Right lobe of liver (tissue), 6 donors: ENCODE data around the gene EML5. TPM values are rescaled to one million over a fixed set of nuclear protein-coding genes. Genes with fewer than 3 reads are reported as not detected.
A peak's percentile ranks its signal among the peaks of the same experiment; 100 is the strongest.

Experiments
- ATAC-seq, 4 donors: fragments of 200-7000 bp; cut with Tn5 transposase; one replicate each; pipeline ENCODE4 v1.9.1; 2020; ENCODE audit warnings: mild to moderate bottlenecking in 4 of 4, moderate library complexity in 4 of 4
- DNase-seq, 3 donors: peaks; one replicate each; pipeline ENCODE4 v3.0.0-alpha.2; 2020
- H3K27ac ChIP-seq, 3 donors: fragments of 200-600 bp; one replicate each; pipeline ENCODE4 v1.8.0; 2022
- H3K27me3 ChIP-seq, 2 donors: fragments of 200-600 bp; one replicate each; pipeline ENCODE4 v1.8.0; 2022
- H3K36me3 ChIP-seq, 4 donors: fragments of 200-600 bp; sonication (generic) in 1 of 4; one replicate each; pipeline versions ENCODE4 v1.5.1 to v1.8.0; 2017 to 2022; ENCODE audit warnings: control low read depth in 1 of 4
- H3K4me1 ChIP-seq, 4 donors: fragments of 200-600 bp; sonication (generic) in 1 of 4; one replicate each; pipeline versions ENCODE4 v1.5.1 to v1.8.0; 2017 to 2022; ENCODE audit warnings: control low read depth in 1 of 4
- H3K4me3 ChIP-seq, 3 donors: fragments of 200-600 bp; one replicate each; pipeline ENCODE4 v1.8.0; 2022
- H3K9me3 ChIP-seq, 4 donors: fragments of 200-600 bp; sonication (generic) in 1 of 4; one replicate each; pipeline versions ENCODE4 v1.5.1 to v1.8.0; 2017 to 2022; ENCODE audit warnings: control low read depth in 1 of 4
- POLR2A ChIP-seq: fragments of 450-650 bp; IDR thresholded peaks from one replicate; pipeline ENCODE4 v1.6.1; 2017; ENCODE audit warnings: antibody characterized with exemption, mild to moderate bottlenecking
- WGBS: methylation state at CpG from one replicate; pipeline ENCODE4 v1.1.6; 2018; ENCODE audit warnings: low coverage, low lambda C conversion rate; ENCODE audit not compliant: insufficient coverage; ENCODE audit errors: missing lambda C conversion rate; 5-methylcytosine and 5-hydroxymethylcytosine counted together
- intact Hi-C, 2 donors: fragments of 100-400 bp; cut with DNase I; formaldehyde crosslinking; loops; one replicate each; pipeline versions ENCODE4 v1.11.2 to v1.14.1; 2022
- total RNA-seq, 6 experiments: library from RNA; depleted of rRNA in 2 of 6; stranded (reverse); fragments of >200 nt in 2 of 6; fragmentation: NEBNext Ultra II Directional in 3 of 6; extraction: Animal tissue kit (Norgen Biotek cat#: 25700) in 3 of 6; gene quantifications; one replicate each; pipeline versions ENCODE4 v1.1.0 to v1.2.4, GENCODE V29; 2016 to 2023
- TF ChIP-seq, protein P1 (sequence below), 4 donors: fragments of 200-600 bp in 3 of 4; fragments of 450-650 bp in 1 of 4; IDR thresholded peaks; one replicate each; pipeline versions ENCODE4 v1.5.1 to v1.8.0; 2016 to 2022; ENCODE audit warnings: antibody characterized with exemption in 4 of 4, mild to moderate bottlenecking in 2 of 4
- donor health status: DM: no; HTN: yes; CAD: no.
- donor health status: DM: no; HTN: no; CAD: no.
- donor health status: DM: no; HTN: no; CAD: no.
- donor health status: DM: no; HTN: yes; CAD: no.
- donor health status: DM: no; HTN: yes; CAD: no.

The EML5 gene
- total RNA-seq, 6 experiments from 2014 or later = 0.07 to 1.7 (median 0.24) TPM

- peaks cover 0 to 88% (median 30%) of the 10 kb centered on the region in 4 donors for H3K36me3 ChIP-seq
- no peak overlapping the region for H3K4me3 ChIP-seq
- no peaks in the 10 kb centered on the region for H3K27me3 ChIP-seq
- no peak overlapping the region for H3K27ac ChIP-seq
- ATAC-seq (no peak), DNase-seq (no peak)
- intact Hi-C loops = no loop called here
- whole genome bisulfite sequencing = 80% methylated on average over 8 of the region's 10 CpGs
- H3K4me1 ChIP-seq = no peaks in the 10 kb centered on the region
- no peaks in the 10 kb centered on the region for H3K9me3 ChIP-seq
- TF ChIP-seq POLR2A = no peak
- TF ChIP-seq, protein P1, sequence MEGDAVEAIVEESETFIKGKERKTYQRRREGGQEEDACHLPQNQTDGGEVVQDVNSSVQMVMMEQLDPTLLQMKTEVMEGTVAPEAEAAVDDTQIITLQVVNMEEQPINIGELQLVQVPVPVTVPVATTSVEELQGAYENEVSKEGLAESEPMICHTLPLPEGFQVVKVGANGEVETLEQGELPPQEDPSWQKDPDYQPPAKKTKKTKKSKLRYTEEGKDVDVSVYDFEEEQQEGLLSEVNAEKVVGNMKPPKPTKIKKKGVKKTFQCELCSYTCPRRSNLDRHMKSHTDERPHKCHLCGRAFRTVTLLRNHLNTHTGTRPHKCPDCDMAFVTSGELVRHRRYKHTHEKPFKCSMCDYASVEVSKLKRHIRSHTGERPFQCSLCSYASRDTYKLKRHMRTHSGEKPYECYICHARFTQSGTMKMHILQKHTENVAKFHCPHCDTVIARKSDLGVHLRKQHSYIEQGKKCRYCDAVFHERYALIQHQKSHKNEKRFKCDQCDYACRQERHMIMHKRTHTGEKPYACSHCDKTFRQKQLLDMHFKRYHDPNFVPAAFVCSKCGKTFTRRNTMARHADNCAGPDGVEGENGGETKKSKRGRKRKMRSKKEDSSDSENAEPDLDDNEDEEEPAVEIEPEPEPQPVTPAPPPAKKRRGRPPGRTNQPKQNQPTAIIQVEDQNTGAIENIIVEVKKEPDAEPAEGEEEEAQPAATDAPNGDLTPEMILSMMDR (IDR thresholded peaks at IDR 0.05) = no peak
Observed at GRCh38 chr14:88599761-88600439, 192.9 kb downstream of the EML5 start.

DNA sequence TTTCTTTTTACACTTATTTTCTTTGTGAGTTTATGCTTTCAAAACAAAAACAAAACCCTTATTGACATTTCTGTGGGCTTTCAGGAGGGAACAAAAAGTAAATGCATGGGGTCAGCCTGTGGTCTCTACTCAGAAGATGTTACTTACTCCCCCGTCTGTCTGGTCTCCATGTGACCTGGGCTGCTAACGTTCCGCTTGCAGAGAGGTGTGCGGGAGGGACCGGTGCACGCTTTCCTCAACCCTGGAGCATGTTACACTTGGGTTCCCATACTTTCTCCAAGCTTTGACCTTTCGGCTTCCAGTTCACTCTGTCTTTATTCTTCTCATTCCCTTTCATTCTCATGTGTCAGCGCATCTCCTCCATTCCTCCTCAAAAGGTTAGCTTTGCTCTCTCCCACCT is 193.4 kb downstream of the EML5 start:
- Histone ChIP-seq H3K27me3 (no peaks in the 10 kb centered on the region), H3K4me1 (no peaks in the 10 kb centered on the region), H3K4me3 (no peak overlapping the region), H3K36me3 (peaks cover 0 to 82% (median 29%) of the 10 kb centered on the region in 4 donors), H3K27ac (no peak overlapping the region), H3K9me3 (no peaks in the 10 kb centered on the region)
- WGBS = 78% methylated on average over 3 of the region's 8 CpGs
- no peak for DNase-seq
- TF ChIP-seq, protein P1 (IDR thresholded peaks at IDR 0.05) = no peak
- no peak for TF ChIP-seq POLR2A
- ATAC-seq = no peak
- intact Hi-C loops = no loop called here

DNA sequence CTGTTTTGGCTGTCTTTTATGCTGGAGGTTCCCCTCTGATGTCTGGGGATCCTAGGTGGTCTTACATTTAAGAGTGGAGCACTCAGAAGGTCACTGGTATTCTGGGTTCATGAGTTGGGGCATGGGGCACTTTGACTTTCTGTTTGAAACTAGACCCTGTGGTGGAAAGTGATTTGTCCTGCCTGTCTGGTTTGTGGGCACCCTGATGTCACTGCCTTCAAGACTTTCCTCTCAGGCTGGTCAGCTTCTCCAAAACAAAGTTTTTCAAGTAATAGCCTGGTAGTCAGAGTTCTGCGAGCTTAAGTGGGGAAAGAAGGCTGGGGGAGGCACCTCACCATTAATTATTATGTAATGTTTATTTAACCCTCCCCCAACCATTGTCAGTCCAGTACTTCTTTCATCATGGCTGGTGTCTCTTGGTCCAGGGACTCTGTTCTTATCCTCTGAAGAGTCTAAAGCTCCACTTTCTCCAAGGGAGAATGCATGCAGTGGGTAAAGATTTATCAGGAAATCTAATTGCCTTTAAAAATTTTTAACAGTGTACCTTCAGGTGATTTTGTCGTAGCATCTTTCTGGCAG is 194.6 kb downstream of the EML5 start:
- DNase-seq (no peak), ATAC-seq (peak; percentile 25 to 59 (median 44))
- WGBS = 79% methylated on average over 2 of the region's 2 CpGs
- intact Hi-C loops = no loop called here
- H3K4me1 ChIP-seq = no peaks in the 10 kb centered on the region
- H3K4me3 ChIP-seq = no peak overlapping the region
- H3K27me3 ChIP-seq = no peaks in the 10 kb centered on the region
- TF ChIP-seq POLR2A = no peak
- TF ChIP-seq, protein P1 (IDR thresholded peaks at IDR 0.05) = no peak
- peaks cover 0 to 80% (median 24%) of the 10 kb centered on the region in 4 donors for H3K36me3 ChIP-seq
- no peak overlapping the region for H3K27ac ChIP-seq
- no peaks in the 10 kb centered on the region for H3K9me3 ChIP-seq

- no peaks in the 10 kb centered on the region for H3K27me3 ChIP-seq
- DNase-seq (no peak), ATAC-seq (no peak)
- H3K4me1 ChIP-seq = no peaks in the 10 kb centered on the region
- H3K4me3 ChIP-seq = no peak overlapping the region
- H3K27ac ChIP-seq = no peak overlapping the region
- H3K9me3 ChIP-seq = no peaks in the 10 kb centered on the region
- TF ChIP-seq, protein P1 (IDR thresholded peaks at IDR 0.05) = no peak
- TF ChIP-seq POLR2A = no peak
- intact Hi-C loops = no loop called here
- WGBS = 83% methylated on average over 2 of the region's 4 CpGs
- H3K36me3 ChIP-seq = peaks cover 0 to 74% (median 22%) of the 10 kb centered on the region in 4 donors
Observed at GRCh38 chr14:88597601-88598000, 195.2 kb downstream of the EML5 start.
